GM23248 (cell line): ENCODE results near the gene FGGY.

Experiments
- EZH2 ChIP-seq: fragments of 200-600 bp; sonication (generic); IDR thresholded peaks from 2 replicates; pipeline ENCODE4 v1.6.1; 2018; ENCODE audit warnings: antibody characterized with exemption, mild to moderate bottlenecking; ENCODE audit not compliant: insufficient read depth, poor library complexity, severe bottlenecking
- EZH2phosphoT487 ChIP-seq: fragments of 200-600 bp; sonication (generic); IDR thresholded peaks from 2 replicates; pipeline ENCODE4 v1.6.1; 2018; ENCODE audit warnings: antibody characterized with exemption, moderate library complexity, mild to moderate bottlenecking, low read depth; ENCODE audit not compliant: insufficient read depth

GRCh38 chr1:59262631-59263030, 34.3 kb upstream of the FGGY start:
- TF ChIP-seq EZH2 (no peak), EZH2phosphoT487 (no peak)
